MM.1S (cell line): ENCODE measurements around the gene BOK.

Experiments
- CTCF ChIP-seq: fragments of 300-600 bp; sonication (generic); IDR thresholded peaks from 2 replicates; pipeline ENCODE4 v1.5.1; 2016; ENCODE audit warnings: antibody characterized with exemption, low read length, mixed read lengths
- EZH2 ChIP-seq: fragments of 300-600 bp; sonication (generic); optimal IDR thresholded peaks from 2 replicates; pipeline ENCODE3; 2017; ENCODE audit warnings: low read depth, mild to moderate bottlenecking, antibody characterized with exemption, low read length, mixed read lengths
- EZH2phosphoT487 ChIP-seq: fragments of 300-600 bp; sonication (generic); IDR thresholded peaks from 2 replicates; pipeline ENCODE4 v1.6.1; 2018; ENCODE audit warnings: antibody characterized with exemption, low read length

DNA sequence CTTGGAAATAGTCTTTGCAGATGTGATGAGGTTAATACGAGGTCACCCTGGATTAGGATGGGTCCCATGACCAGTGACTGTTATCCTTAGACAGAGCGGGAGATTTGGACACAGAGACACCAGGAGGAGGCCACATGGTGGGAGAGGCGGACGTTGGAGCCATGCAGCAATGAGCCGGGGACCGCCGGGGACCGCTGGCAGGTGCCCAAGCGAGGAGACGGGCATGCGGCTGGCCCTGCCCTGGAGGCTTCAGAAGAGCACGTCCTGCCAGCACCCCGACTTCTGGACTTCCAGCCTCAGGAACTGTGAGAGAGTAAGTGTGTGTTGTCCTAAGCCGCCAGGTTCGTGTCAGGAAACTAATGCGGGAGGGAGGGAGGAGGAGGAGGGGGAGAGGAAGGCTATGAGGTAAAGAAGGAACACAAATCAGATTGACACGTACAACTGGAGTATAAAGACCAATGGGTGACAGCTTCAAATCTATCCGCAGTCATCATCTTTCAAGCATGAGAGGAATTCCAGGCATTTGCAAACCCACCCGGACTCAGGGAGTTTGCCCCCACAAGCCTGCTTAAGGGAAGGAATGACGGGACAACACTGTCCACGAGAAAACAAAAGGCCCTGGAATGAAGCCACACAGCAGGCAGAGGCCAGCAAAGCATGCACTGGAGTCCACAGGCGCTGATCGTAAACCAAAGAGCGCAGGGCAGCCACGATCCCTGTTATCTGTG lies 11.6 kb upstream of the BOK start:
- no peak for TF ChIP-seq CTCF
- TF ChIP-seq EZH2 = no peak
- no peak for TF ChIP-seq EZH2phosphoT487
